ENCODE measurements around the gene RAMP1. TPM values are rescaled to one million over a fixed set of nuclear protein-coding genes. Genes with fewer than 3 reads are reported as not detected.
A peak's percentile ranks its signal among the peaks of the same experiment; 100 is the strongest.

The RAMP1 gene
- 10 to 100 TPM in 1 of 8 experiments, 1 to 10 TPM in 5, under 1 TPM in 2; 0.81 to 20.9 (median 1.6) TPM for total RNA-seq

GRCh38 chr2:237859533-237860272, at the start of gene RAMP1:
Gene RAMP1, plus strand, starts transcription at chr2:237859623. Its CDS starts 53 bp downstream, at chr2:237859676.
- Histone ChIP-seq H3K27ac (no peak within 1 kb of the TSS), H3K4me1 (replicated peaks in 1 of 2) (peaks cover 17 to 31% of the 10 kb centered on the region in 2 donors), H3K4me3 (peak within 1 kb of the TSS; percentile 19 to 32 (median 27))
- in situ Hi-C loops (cut with MboI; ENCODE audit: low pct_unique_long_range_greater_than_20kb in 2 of 9, low sequenced_read_pairs in 9 of 9, unreplicated experiment in 9 of 9): loop anchor here in 7 of 9 experiments (25.0 kb wide), 1 partner anchor 403 kb away; no protein-coding TSS in a partner anchor
- WGBS, 10 experiments: 0 to 27% (median 6%) methylated on average over 1 to 13 of the region's 79 CpGs; no CpG with 5 or more reads in 5 of the 10 experiments
- peak; percentile 38 to 67 (median 64) for ATAC-seq (replicated peaks in 6 of 8)

DNA sequence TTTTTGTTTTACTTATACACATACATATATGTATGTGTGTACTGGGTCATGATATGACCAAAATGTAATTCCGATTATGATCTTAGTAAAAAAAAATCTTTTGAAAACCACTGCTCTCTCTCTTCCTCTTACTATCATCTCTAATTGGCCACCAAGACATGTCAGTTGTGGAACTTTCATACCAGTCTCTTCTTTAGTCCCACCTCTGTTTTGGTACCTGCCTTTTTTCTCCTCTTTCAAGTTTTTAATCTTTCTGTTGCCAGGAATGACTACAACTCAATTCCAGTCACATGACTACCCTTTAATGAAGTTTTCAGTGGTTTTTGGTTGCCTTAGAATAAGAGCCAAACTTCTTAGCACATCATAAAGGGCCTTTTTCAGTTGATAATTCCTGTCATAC, 43.8 kb upstream of the RAMP1 start:
- H3K4me3 ChIP-seq: no peak overlapping the region
- no peaks in the 10 kb centered on the region for H3K4me1 ChIP-seq (replicated peaks in 1 of 2)
- in situ Hi-C loops (cut with MboI; ENCODE audit: low pct_unique_long_range_greater_than_20kb in 2 of 9, low sequenced_read_pairs in 9 of 9, unreplicated experiment in 9 of 9): no loop called here
- no peak overlapping the region for H3K27ac ChIP-seq
- ATAC-seq (replicated peaks in 6 of 8): no peak
- WGBS, 10 experiments: 33 to 100% (median 70%) methylated on average over 1 of the region's 1 CpG; no CpG with 5 or more reads in 1 of the 10 experiments

- WGBS, 10 experiments: 80 to 100% (median 100%) methylated on average over 1 of the region's 1 CpG; no CpG with 5 or more reads in 4 of the 10 experiments
- no peak overlapping the region for H3K27ac ChIP-seq
- no peaks in the 10 kb centered on the region for H3K4me1 ChIP-seq (replicated peaks in 1 of 2)
- in situ Hi-C loops (cut with MboI; ENCODE audit: low pct_unique_long_range_greater_than_20kb in 2 of 9, low sequenced_read_pairs in 9 of 9, unreplicated experiment in 9 of 9): no loop called here
- no peak overlapping the region for H3K4me3 ChIP-seq
- no peak for ATAC-seq (replicated peaks in 6 of 8)
These were observed 42.9 kb upstream of the RAMP1 start for GRCh38 chr2:237816531-237816930.

- Histone ChIP-seq H3K27ac (no peak overlapping the region), H3K4me3 (no peak overlapping the region), H3K4me1 (replicated peaks in 1 of 2) (no peaks in the 10 kb centered on the region)
- WGBS, 10 experiments: 0 to 100% (median 63%) methylated on average over 1 to 5 of the region's 5 CpGs
- peak in 1 of 8 experiments; percentile 31 for ATAC-seq (replicated peaks in 6 of 8)
- in situ Hi-C loops (cut with MboI; ENCODE audit: low pct_unique_long_range_greater_than_20kb in 2 of 9, low sequenced_read_pairs in 9 of 9, unreplicated experiment in 9 of 9): no loop called here
These were observed 41.4 kb upstream of the RAMP1 start for GRCh38 chr2:237818066-237818473.

DNA sequence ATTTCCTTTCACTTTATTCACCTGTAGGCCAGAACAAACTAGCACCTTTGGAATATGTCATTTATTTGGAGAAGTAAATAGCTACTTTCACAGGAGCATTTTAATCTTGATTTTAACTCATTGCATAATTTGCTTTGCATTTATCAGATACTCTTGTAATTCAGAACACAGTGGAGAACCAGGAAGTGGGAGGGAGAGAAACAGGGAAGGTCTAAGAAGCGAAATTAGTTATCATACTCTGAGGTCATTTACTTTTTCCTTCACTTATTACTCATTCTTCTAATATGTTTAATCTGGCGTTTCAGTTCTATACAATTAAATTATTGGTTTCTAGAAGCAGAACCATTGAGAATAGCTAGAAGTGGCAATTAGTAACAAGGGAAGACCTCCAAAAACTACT, 40.2 kb upstream of the RAMP1 start:
- peak in 2 of 8 experiments; percentile 50 to 51 for ATAC-seq (replicated peaks in 6 of 8)
- no peaks in the 10 kb centered on the region for H3K4me1 ChIP-seq (replicated peaks in 1 of 2)

GRCh38 chr2:237820421-237820820, 39.0 kb upstream of the RAMP1 start:
- no peak overlapping the region for H3K4me3 ChIP-seq
- no peaks in the 10 kb centered on the region for H3K4me1 ChIP-seq (replicated peaks in 1 of 2)
- in situ Hi-C loops (cut with MboI; ENCODE audit: low pct_unique_long_range_greater_than_20kb in 2 of 9, low sequenced_read_pairs in 9 of 9, unreplicated experiment in 9 of 9): no loop called here
- no peak for ATAC-seq (replicated peaks in 6 of 8)
- no peak overlapping the region for H3K27ac ChIP-seq
- 65 to 100% (median 89%) methylated on average over 2 of the region's 2 CpGs; no CpG with 5 or more reads in 2 of the 10 experiments for WGBS, 10 experiments

More for the DNA sequence above, 40.2 kb upstream of the RAMP1 start:
- WGBS, 10 experiments: 8 to 94% (median 67%) methylated on average over 1 to 2 of the region's 2 CpGs
- Histone ChIP-seq H3K4me3 (no peak overlapping the region), H3K27ac (no peak overlapping the region)
- in situ Hi-C loops (cut with MboI; ENCODE audit: low pct_unique_long_range_greater_than_20kb in 2 of 9, low sequenced_read_pairs in 9 of 9, unreplicated experiment in 9 of 9): no loop called here

- in situ Hi-C loops (cut with MboI; ENCODE audit: low pct_unique_long_range_greater_than_20kb in 2 of 9, low sequenced_read_pairs in 9 of 9, unreplicated experiment in 9 of 9): no loop called here
- no peak overlapping the region for H3K27ac ChIP-seq
- no peak for ATAC-seq (replicated peaks in 6 of 8)
- H3K4me1 ChIP-seq (replicated peaks in 1 of 2): no peaks in the 10 kb centered on the region
- no peak overlapping the region for H3K4me3 ChIP-seq
- 73 to 100% (median 100%) methylated on average over 2 of the region's 2 CpGs; no CpG with 5 or more reads in 2 of the 10 experiments for WGBS, 10 experiments
These were observed 35.9 kb upstream of the RAMP1 start for GRCh38 chr2:237823544-237823943.

GRCh38 chr2:237824085-237824484, 35.3 kb upstream of the RAMP1 start:
- H3K27ac ChIP-seq: no peak overlapping the region
- ATAC-seq (replicated peaks in 6 of 8): no peak
- in situ Hi-C loops (cut with MboI; ENCODE audit: low pct_unique_long_range_greater_than_20kb in 2 of 9, low sequenced_read_pairs in 9 of 9, unreplicated experiment in 9 of 9): no loop called here
- no peak overlapping the region for H3K4me3 ChIP-seq
- H3K4me1 ChIP-seq (replicated peaks in 1 of 2): no peaks in the 10 kb centered on the region
- WGBS, 10 experiments: 63 to 100% (median 81%) methylated on average over 1 to 6 of the region's 6 CpGs

DNA sequence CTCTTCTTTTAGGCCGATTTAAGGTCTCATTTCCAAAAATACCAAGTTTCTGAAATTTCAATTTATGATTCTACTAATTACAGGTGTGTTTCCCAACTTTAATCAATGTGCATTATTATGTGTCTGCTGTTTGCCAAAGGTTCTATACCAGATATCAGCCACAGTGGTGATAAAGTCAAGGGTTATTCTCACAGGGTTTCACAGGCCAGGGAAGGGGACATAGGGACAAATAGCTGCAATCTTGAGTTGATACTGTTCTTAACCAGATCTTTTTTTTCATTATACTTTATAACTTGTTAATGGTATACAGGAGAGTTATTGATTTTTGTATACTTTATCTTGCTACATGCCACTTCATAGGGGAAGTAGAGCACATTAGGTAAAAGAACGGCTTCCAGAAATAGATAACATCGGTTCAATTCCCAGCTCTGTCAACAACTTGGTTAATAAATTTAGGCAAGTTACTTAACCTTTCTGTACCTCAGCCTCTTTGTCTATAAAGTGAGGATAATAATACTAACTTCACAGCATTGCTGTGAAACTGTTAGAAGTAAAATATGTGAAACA, 31.9 kb upstream of the RAMP1 start:
- Histone ChIP-seq H3K4me1 (replicated peaks in 1 of 2) (no peaks in the 10 kb centered on the region), H3K4me3 (no peak overlapping the region), H3K27ac (no peak overlapping the region)
- no peak for ATAC-seq (replicated peaks in 6 of 8)
- WGBS, 10 experiments: 49 to 100% (median 80%) methylated on average over 1 to 3 of the region's 3 CpGs
- in situ Hi-C loops (cut with MboI; ENCODE audit: low pct_unique_long_range_greater_than_20kb in 2 of 9, low sequenced_read_pairs in 9 of 9, unreplicated experiment in 9 of 9): no loop called here

DNA sequence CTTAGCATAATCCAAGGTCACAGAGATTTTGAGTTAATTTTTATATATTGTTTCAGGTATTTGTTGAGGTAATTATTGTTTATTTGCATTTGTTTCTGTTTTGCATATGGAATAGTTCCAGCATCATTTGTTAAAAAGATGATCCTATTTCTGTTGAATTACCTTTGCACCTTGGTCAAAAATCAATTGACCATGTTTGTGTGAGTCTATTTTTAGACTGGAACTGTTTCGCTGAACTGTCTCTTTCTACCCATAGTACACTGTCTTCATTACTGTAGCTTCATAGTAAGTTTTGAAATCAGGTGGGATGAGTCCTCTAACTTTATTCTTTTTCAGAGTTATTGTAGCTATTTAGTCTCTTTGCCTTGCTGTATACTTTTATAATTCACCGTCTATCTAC, 28.9 kb upstream of the RAMP1 start:
- Histone ChIP-seq H3K4me3 (no peak overlapping the region), H3K27ac (no peak overlapping the region), H3K4me1 (replicated peaks in 1 of 2) (no peaks in the 10 kb centered on the region)
- no peak for ATAC-seq (replicated peaks in 6 of 8)
- in situ Hi-C loops (cut with MboI; ENCODE audit: low pct_unique_long_range_greater_than_20kb in 2 of 9, low sequenced_read_pairs in 9 of 9, unreplicated experiment in 9 of 9): no loop called here
- 90 to 100% (median 97%) methylated on average over 1 to 2 of the region's 2 CpGs; no CpG with 5 or more reads in 1 of the 10 experiments for WGBS, 10 experiments

DNA sequence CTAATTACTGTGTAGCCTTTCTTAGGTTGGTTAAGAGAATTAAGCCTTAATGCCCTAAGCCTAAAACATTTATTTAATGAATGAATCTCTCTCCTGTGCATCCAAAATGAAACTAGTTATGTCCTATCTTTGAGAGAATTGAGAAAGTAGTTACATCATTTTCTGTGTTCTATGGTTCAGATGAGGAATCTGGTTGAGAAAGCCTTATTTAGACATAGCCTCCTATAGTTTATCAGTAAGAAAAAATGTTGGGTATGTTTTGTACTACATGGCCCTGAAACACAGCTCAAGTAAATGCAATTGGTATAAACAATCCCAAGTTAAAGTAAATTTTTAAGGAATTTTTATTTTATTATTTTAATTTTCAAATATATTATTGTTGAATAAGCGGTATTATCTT, 25.9 kb upstream of the RAMP1 start:
- in situ Hi-C loops (cut with MboI; ENCODE audit: low pct_unique_long_range_greater_than_20kb in 2 of 9, low sequenced_read_pairs in 9 of 9, unreplicated experiment in 9 of 9): no loop called here
- ATAC-seq (replicated peaks in 6 of 8): no peak
- H3K27ac ChIP-seq: no peak overlapping the region
- 60 to 100% (median 90%) methylated on average over 1 of the region's 1 CpG; no CpG with 5 or more reads in 1 of the 10 experiments for WGBS, 10 experiments
- H3K4me1 ChIP-seq (replicated peaks in 1 of 2): no peaks in the 10 kb centered on the region
- no peak overlapping the region for H3K4me3 ChIP-seq

DNA sequence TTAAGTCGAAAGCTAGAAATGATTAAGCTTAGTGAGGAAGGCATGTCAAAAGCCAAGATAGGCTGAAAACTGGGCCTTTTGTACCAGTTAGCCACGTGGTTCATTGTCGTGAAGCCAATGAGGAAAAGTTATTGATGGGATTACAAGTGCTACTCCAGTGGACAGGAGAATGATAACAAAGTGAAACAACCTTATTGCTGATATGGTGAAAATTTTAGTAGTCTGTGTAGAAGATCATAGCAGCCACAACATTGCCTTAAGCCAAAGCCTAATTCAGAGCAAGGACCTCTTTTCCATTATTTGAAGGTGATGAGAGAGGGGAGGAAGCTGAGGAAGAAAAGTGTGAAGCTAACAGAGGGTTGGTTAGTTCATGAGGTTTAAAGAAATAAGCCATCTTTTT, 24.1 kb upstream of the RAMP1 start:
- in situ Hi-C loops (cut with MboI; ENCODE audit: low pct_unique_long_range_greater_than_20kb in 2 of 9, low sequenced_read_pairs in 9 of 9, unreplicated experiment in 9 of 9): no loop called here
- ATAC-seq (replicated peaks in 6 of 8): no peak
- Histone ChIP-seq H3K27ac (no peak overlapping the region), H3K4me1 (replicated peaks in 1 of 2) (no peaks in the 10 kb centered on the region), H3K4me3 (no peak overlapping the region)
- 0 to 100% (median 55%) methylated on average over 1 to 3 of the region's 3 CpGs for WGBS, 10 experiments

- Histone ChIP-seq H3K4me1 (replicated peaks in 1 of 2) (no peaks in the 10 kb centered on the region), H3K27ac (no peak overlapping the region), H3K4me3 (no peak overlapping the region)
- WGBS, 10 experiments: 23 to 100% (median 73%) methylated on average over 1 to 4 of the region's 4 CpGs; no CpG with 5 or more reads in 1 of the 10 experiments
- in situ Hi-C loops (cut with MboI; ENCODE audit: low pct_unique_long_range_greater_than_20kb in 2 of 9, low sequenced_read_pairs in 9 of 9, unreplicated experiment in 9 of 9): no loop called here
- ATAC-seq (replicated peaks in 6 of 8): no peak
These were observed 18.4 kb upstream of the RAMP1 start for GRCh38 chr2:237841051-237841450.

Measured in motor neuron (in vitro differentiated cells).